Stromal cell of bone marrow (primary cell): Measurements from ENCODE around the gene MPP7.
"Not testable (repeated sequence)": the region's sequence is repeated elsewhere in the genome, so short reads cannot be mapped to it uniquely, and the experiment has no call there.

Experiments
- DNase-seq: peaks from one replicate; pipeline ENCODE4 v3.0.0-alpha.2; 2012; ENCODE audit warnings: low read depth

Gene MPP7

GRCh38 chr10:28302638-28303488 lies at the start of gene MPP7:
TSS of gene MPP7 (minus strand) at chr10:28303064. CDS start at chr10:28238604, 64,460 bp downstream.
- peak; percentile 96 for DNase-seq

DNA sequence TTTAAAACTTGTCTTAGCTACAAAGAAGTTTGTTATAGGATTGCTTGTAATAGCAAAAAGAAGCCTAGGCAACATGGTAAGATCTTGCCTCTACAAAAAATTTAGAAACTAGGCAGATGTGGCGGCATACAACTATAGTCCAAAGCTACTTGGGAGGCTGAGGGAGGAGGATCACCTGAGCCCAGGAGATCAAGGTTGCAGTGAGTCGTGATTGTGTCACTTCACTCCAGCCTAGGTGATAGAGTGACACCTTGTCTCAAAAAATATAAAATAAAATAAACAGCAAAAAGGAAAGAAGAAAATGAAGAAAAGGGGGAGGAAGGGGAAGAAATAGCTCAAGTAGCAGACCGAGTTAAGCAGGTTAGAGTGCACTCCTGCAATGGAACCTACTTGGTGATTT lies 47.0 kb upstream of the MPP7 start:
- DNase-seq = no peak

DNA sequence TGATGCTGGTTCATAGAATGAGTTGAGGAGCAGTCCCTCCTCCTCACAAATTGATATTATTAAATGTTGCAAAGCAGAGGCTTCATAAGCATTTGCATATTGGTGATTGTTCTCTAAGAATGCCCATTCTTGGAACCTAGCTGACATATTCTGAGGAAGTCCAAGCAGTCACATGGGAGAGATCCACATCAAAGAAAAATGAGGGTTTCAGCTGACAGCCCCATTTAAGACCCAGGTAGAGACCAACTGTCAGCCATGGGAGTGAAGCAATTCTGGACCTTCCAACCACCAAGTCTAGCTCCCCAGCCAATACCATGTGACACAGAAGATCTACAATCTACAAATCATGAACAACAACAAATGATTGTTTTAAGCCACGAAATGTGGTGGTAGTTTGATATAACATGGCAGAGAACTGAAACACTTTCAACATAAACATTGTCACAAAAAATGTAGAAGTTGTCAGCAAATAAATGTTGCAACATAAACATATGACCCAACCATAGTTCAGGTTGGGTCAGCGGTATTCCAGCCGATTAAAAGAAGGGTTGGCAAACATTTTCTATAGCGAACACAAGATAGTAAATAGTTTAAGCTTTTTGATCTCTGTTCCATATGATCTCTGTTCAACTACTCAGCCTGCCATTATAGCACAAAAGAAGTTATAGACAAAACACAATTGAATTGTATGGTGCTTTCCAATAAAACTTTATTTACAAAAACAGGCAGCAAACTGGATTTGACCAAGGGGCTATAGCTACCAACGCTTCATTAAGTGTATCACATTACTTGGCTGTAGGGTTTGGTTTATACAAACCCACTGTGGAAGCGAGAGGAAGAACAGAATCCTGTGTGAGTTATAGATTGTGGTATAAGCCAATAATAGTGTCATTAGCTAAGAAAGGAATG lies 41.4 kb upstream of the MPP7 start:
- DNase-seq = no peak

DNA sequence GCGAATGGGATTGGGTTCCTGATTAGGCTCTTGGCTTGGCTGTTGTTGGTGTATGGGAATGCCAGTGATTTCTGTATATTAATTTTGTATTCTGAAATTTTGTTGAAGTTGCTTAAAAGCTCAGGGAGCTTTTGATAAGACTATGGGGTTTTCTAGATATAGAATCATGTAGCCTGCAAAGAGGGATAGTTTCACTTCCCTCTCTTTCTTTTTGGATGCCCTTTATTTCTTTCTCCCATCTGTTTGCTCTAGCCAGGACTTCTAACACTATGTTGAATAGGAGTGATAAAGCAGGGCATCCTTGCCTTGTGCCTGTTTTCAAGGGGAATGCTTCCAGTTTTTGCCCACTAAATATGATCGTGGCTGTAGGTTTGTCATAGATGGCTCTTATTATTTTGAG lies 40.4 kb upstream of the MPP7 start:
- DNase-seq = no peak

DNA sequence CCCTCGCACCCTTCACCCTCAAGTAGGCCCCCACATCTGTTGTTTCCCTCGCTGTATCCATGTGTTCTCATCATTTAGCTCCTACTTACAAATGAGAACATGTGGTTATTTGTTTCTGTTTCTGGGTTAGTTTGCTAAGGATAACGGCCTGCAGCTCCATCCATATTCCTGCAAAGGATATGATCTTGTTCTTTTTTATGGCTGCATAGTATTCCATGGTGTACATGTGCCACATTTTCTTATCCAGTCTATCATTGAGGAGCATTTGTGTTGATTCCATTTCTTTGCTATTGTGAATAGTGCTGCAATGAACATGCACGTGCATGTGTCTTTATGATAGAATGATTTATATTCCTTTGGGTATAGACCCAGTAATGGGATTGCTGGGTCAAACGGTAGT lies 38.8 kb upstream of the MPP7 start:
- DNase-seq = not testable (repeated sequence)

DNA sequence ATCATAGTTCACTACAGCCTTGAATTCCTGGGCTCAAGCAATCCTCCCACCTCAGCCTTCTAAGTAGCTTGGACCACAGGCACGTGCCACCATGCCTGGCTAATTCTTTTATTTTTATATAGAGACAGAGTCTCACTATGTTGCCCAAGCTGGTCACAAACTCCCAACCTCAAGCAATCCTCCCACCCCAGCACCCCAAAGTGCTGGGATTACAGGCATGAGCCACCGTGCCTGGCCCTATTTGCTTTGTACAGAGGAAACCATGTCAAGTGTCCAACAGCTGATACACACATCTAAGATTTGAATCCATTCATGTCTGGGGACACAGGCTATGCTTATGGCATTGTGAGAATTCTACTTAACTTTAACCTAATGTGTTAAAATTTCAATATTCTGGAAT lies 29.9 kb upstream of the MPP7 start:
- no peak for DNase-seq

DNA sequence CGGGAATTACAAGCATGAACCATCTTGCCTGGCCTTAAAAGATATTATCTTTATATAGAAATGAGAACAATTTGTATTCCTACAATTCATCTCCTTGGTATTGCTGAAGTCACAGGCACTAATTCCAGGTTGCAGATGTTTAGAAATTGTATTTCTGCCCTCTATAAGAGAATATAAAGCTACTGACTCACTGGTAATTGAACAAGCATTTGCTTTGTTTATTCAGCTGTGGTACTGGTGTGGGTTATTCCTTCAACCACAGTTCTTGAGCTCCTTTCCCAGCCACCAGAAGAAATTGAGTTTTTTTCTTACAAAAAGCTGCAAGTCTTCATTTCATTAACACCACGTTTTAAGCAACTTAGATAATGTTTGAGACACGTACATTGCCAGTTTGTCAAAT lies 29.0 kb upstream of the MPP7 start:
- DNase-seq = peak; percentile 80

GRCh38 chr10:28331066-28331465 lies 28.2 kb upstream of the MPP7 start:
- no peak for DNase-seq

- no peak for DNase-seq
Measured at GRCh38 chr10:28328346-28328745, 25.5 kb upstream of the MPP7 start.

- DNase-seq = no peak
Measured at GRCh38 chr10:28327491-28327880, 24.6 kb upstream of the MPP7 start.

DNA sequence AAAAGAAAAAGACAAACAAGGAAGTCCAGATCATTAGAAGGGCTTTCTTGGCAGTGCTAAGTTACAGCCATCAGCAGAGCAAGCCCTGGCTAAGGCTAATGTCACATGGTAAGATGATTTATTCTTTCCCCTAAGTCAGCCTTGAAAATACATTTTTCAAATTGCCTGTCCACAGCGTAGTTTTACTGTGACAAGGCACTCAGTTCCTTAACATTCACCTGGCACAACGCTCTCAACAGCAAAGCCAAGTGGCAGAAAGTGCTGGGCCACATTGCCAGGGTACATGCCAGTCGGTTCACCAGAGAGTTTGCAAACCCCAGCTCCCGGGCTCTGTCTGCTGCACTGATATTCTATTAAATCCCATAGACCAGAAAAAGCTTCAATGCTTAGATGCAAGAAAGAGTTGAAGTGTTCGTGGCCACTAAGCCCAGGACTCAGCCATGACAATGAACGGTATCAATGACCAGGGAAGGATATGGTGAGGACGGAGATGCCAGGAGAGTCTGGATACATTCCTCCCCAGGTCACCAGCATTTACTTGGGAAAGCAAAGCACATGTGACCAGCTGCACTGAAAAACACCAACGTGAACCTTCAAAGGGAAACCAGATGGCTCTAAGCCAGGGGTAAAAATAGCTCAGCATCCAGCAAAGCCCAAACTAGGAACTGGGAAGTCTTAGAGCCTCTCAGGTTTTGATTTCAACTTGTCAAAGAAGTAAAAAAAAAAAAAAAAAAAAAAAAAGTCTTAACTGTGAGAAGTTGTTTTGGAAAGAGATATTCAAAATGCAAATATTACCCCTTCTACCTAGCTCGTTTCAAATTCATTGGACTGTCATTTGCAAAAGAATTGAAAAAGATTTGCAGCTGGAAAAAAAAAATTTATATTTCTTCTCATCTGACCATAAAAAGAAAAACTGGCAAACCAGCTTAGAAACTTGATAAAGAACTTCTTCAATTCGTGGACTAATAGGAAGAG lies 23.9 kb upstream of the MPP7 start:
- no peak for DNase-seq

DNA sequence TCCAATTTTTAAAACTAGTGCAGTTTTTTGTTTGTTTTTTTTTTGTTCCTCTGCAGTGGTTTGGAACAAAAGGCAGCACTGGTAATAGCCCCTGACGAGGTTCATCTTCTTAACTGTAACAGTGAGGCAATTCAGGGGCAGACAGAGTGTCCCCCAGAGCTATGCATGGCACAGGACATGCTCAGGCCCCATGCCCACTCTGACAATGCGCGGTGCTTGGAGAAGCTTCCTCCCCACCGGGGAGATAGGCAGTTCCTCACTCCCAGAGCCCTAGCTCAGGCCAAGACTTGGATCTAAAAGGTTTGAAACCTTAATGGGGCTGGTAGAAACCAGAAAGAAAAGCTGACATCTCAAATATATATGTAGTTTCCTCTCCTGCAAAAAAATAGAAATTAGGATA lies 17.9 kb upstream of the MPP7 start:
- no peak for DNase-seq

DNA sequence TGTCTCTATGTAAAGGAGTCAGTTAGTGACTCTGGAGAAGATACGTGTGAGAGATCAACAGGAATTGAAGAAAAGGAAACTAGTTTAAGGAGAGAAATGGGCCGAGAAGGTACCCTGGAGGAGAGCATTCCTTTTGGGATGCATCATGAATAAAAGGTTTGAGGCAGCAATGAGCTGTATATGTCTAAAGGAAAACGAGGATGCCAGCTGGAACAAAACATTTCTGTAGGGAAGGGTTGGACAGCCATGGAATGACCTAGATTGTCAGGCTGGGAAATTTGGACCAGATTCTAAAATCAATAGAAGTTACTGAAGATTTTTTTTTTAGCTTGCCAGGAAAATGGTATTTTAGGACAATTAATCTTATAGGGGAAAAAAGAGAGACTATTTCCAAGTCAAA lies 17.2 kb upstream of the MPP7 start:
- DNase-seq = no peak

- DNase-seq = not testable (repeated sequence)
Measured at GRCh38 chr10:28319061-28319460, 16.2 kb upstream of the MPP7 start.

- no peak for DNase-seq
Measured at GRCh38 chr10:28318626-28319025, 15.8 kb upstream of the MPP7 start.

GRCh38 chr10:28317760-28318159 lies 14.9 kb upstream of the MPP7 start:
- DNase-seq = no peak

- no peak for DNase-seq
Measured at GRCh38 chr10:28316696-28317095, 13.8 kb upstream of the MPP7 start.

DNA sequence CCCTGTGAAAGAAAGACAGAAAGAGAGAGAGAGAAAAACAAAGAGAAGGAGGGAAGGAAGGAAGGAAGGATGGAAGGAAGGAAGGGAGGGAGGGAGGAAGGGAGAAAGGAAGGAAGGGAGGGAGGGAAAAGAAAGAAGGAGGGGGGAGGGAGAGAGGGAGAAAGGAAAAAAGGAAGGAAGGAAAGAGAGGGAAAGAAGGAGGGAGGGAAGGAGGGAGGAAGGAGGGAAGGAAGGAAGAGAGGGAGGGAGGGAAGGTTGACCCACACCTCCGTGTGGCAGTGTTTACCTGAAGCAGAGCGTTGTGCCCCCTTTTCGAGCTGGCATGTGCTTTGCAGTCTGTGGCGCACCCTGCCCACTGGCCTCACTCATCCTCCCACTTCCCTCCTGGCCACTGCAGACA lies 12.3 kb upstream of the MPP7 start:
- no peak for DNase-seq

GRCh38 chr10:28314211-28314610 lies 11.3 kb upstream of the MPP7 start:
- DNase-seq = no peak

- no peak for DNase-seq
Measured at GRCh38 chr10:28312572-28312971, 9.7 kb upstream of the MPP7 start.

DNA sequence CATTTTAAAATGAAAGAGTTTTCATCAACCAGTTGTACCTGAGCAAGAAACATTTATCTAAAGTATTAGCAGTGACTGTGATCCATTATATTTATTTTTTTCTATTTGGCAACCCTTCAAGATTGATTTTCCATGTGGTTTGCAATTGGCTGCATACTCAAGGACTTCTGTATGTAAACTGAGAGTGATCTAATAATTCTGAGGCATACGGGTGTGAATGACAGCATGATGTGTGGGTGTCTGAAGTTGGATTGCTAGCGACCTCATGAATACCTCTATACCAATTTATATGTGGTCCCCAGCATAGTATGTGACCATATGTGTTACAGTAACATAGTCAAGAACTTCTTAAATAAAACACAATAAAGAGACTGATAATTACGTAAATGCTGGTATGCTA lies 8.2 kb upstream of the MPP7 start:
- no peak for DNase-seq

DNA sequence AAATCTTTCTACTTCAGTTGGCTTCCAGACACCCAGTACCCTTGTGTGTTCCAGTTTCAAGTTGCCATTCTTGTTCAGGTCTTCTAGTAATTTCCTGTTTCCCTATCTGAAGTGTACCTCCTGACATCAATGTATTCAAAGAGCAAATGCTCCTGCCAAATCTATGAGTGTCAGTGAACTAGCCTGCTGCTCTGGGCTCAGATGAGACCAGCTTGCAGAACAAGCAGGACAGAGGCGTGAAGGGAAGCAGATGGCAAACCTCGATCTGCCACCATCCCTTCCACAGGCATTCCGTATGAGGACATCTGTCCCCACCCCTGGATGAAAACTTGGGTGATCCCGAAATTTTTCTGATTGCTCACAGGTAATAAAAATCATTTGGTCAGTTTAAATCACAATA lies 4.4 kb upstream of the MPP7 start:
- no peak for DNase-seq
